ENCODE results near the gene CAMK2B.

- no peak for TF ChIP-seq CTCF (conservative IDR thresholded peaks at IDR 0.05)
- TF ChIP-seq ZFX (IDR thresholded peaks at IDR 0.05), result no peak
These were observed 20.7 kb upstream of the CAMK2B start for GRCh38 chr7:44346063-44346462.
